NCI-H146 treated with DMSO at 0.1 percent for 48 hours (cell line): ENCODE data around the gene NTM.

Experiments used
- DNase-seq: peaks from one replicate; lab custom pipeline; 2025; ENCODE audit not compliant: unreplicated experiment; lab: John Stamatoyannopoulos, UW

Gene NTM

GRCh38 chr11:131460931-131461330 lies 90.5 kb downstream of the NTM start:
- DNase-seq = no peak

- DNase-seq = no peak
These were observed 92.2 kb downstream of the NTM start for GRCh38 chr11:131462622-131463021.

- DNase-seq = no peak
These were observed 92.7 kb downstream of the NTM start for GRCh38 chr11:131463162-131463561.

- no peak for DNase-seq
These were observed 93.4 kb downstream of the NTM start for GRCh38 chr11:131463649-131464425.

- DNase-seq = no peak
These were observed 94.0 kb downstream of the NTM start for GRCh38 chr11:131464461-131464860.

GRCh38 chr11:131465039-131465438 lies 94.6 kb downstream of the NTM start:
- no peak for DNase-seq

GRCh38 chr11:131465746-131466145 lies 95.3 kb downstream of the NTM start:
- DNase-seq = no peak

GRCh38 chr11:131467645-131468394 lies 97.4 kb downstream of the NTM start:
- no peak for DNase-seq

- DNase-seq = no peak
These were observed 98.2 kb downstream of the NTM start for GRCh38 chr11:131468565-131468964.

GRCh38 chr11:131470216-131470925 lies 100.0 kb downstream of the NTM start:
- DNase-seq = no peak

- DNase-seq = no peak
These were observed 101.6 kb downstream of the NTM start for GRCh38 chr11:131471976-131472375.

- no peak for DNase-seq
These were observed 104.5 kb downstream of the NTM start for GRCh38 chr11:131474947-131475346.

GRCh38 chr11:131476266-131476665 lies 105.9 kb downstream of the NTM start:
- DNase-seq = no peak

- DNase-seq = no peak
These were observed 107.9 kb downstream of the NTM start for GRCh38 chr11:131478341-131478740.

GRCh38 chr11:131481303-131481702 lies 110.9 kb downstream of the NTM start:
- DNase-seq = no peak

GRCh38 chr11:131481971-131482370 lies 111.6 kb downstream of the NTM start:
- no peak for DNase-seq

GRCh38 chr11:131483453-131483852 lies 113.0 kb downstream of the NTM start:
- DNase-seq = no peak

GRCh38 chr11:131483877-131484276 lies 113.5 kb downstream of the NTM start:
- DNase-seq = no peak

GRCh38 chr11:131486100-131486499 lies 115.7 kb downstream of the NTM start:
- DNase-seq = no peak

GRCh38 chr11:131486937-131487635 lies 116.7 kb downstream of the NTM start:
- DNase-seq = no peak

- no peak for DNase-seq
These were observed 117.8 kb downstream of the NTM start for GRCh38 chr11:131488238-131488637.
